Choroid plexus epithelial cell (primary cell): Measurements from ENCODE around the gene MAPK7.

ENCODE experiments used
- DNase-seq: peaks from one replicate; pipeline ENCODE4 v3.0.0-alpha.2; 2010; ENCODE audit warnings: low read depth
- H3K4me3 ChIP-seq: 2 replicates; pipeline ENCODE4 v1.5.1; 2011; ENCODE audit warnings: low read depth, mild to moderate bottlenecking, control low read depth, low read length, moderate library complexity
- TF ChIP-seq, protein P1 (sequence below): conservative IDR thresholded peaks from 2 replicates; pipeline ENCODE4 v1.5.1; 2011; ENCODE audit warnings: low read depth, mild to moderate bottlenecking, control low read depth, inconsistent platforms, low read length, moderate library complexity

The MAPK7 gene

DNA sequence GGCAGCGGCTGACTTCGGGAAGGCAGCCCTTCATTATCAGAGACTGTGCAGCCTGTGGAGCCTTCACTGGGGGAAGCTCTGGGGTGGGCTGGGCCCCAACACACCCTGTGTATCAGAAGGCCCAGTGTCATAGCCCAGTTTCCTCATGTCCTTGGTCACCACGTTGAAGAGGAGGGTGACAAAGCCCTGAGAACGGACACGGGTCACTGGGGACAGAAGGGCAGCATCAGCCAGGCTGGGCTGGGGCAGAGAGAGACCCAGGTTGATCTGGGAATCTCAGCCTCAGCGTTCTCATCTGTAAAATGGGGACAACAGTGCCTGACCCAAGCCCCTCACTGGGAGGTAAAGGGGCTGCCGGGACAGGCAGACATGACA, 35.1 kb upstream of the MAPK7 start:
- no peak for DNase-seq
- TF ChIP-seq, protein P1, sequence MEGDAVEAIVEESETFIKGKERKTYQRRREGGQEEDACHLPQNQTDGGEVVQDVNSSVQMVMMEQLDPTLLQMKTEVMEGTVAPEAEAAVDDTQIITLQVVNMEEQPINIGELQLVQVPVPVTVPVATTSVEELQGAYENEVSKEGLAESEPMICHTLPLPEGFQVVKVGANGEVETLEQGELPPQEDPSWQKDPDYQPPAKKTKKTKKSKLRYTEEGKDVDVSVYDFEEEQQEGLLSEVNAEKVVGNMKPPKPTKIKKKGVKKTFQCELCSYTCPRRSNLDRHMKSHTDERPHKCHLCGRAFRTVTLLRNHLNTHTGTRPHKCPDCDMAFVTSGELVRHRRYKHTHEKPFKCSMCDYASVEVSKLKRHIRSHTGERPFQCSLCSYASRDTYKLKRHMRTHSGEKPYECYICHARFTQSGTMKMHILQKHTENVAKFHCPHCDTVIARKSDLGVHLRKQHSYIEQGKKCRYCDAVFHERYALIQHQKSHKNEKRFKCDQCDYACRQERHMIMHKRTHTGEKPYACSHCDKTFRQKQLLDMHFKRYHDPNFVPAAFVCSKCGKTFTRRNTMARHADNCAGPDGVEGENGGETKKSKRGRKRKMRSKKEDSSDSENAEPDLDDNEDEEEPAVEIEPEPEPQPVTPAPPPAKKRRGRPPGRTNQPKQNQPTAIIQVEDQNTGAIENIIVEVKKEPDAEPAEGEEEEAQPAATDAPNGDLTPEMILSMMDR: no peak

DNA sequence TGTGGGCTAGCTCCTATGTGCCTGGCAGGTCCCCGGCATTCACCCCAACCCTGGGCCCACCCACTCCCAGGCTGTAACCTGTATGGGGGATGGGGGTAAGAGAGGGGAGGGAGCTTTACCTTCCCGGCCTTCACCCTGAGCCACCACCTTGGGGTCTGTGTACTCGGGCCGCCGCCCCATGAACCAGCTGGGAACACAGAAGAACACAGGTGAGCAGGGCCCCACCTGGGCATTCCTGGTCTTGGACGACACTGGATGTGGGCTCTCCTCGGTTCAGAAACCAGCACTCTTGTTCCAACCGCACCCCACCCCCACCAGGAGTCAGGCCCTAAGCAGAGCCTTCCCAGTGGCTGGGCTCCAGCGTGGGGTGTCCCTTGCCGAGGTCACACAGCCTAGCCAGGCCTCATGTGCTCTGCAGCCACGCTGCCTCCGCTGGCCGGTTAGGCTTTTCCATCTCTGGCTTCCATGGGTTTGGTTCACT, 34.6 kb upstream of the MAPK7 start:
- DNase-seq: no peak
- no peak overlapping the region for H3K4me3 ChIP-seq
- TF ChIP-seq, protein P1: peak; percentile 5

More for the DNA sequence above, 35.1 kb upstream of the MAPK7 start:
- no peak overlapping the region for H3K4me3 ChIP-seq

DNA sequence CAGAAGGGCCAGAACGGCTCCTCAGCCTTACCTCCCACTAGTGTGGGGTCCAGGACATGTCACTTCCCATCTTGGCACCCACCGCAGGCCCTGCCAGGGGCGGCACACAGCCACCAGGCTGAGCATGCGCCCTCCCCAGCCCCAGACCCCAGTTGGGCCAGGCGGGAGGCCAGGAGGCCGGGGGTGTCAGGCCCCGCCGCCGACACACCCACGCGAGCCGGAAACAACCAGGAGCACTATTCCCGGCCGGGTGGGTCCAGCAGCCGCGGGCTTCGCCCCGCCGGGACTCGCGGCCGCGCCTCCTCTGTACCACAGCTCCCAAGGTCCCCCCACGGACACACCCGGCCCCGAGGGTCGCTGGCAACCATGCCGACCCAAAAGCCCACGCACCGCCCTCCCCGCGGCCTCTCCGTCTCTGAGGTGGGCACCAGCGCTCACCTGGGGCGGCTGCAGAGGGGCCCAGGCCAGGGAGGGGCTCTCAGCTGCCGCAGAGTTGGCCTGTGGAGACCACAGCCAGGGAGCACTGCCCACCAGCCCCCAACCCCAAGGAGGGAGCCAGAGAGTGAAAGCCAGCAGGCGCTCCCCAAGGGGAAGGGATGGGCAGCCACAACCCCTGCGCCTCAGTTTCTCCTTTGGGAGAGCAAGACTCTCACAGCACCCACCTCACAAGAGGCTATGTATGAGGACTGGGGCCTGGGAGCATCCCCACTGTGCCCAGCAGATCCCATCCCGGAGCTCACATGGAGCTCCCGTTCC, 33.8 kb upstream of the MAPK7 start:
- no peak overlapping the region for H3K4me3 ChIP-seq
- no peak for DNase-seq

DNA sequence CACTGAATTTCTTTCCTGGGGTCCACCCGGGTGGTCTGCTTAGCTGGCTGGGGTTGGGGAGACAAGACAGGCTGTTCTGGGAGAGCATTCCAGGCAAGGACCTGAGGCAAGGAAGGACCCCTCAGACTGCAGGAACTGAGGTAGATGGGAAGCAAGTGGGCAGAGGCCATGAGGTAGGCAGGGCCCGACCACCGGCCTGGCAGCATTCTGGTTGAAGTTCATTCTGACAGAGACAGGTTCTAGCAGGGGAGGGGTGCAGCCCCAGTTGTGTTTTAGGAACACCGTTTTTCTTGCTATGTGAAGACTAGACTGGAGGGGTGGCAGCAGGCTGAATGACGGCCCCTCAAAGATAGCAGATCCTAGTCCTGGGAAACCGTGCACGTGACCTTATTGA, 33.2 kb upstream of the MAPK7 start:
- TF ChIP-seq, protein P1: no peak
- H3K4me3 ChIP-seq: no peak overlapping the region
- no peak for DNase-seq

More for the DNA sequence above, 33.8 kb upstream of the MAPK7 start:
- TF ChIP-seq, protein P1: no peak

DNA sequence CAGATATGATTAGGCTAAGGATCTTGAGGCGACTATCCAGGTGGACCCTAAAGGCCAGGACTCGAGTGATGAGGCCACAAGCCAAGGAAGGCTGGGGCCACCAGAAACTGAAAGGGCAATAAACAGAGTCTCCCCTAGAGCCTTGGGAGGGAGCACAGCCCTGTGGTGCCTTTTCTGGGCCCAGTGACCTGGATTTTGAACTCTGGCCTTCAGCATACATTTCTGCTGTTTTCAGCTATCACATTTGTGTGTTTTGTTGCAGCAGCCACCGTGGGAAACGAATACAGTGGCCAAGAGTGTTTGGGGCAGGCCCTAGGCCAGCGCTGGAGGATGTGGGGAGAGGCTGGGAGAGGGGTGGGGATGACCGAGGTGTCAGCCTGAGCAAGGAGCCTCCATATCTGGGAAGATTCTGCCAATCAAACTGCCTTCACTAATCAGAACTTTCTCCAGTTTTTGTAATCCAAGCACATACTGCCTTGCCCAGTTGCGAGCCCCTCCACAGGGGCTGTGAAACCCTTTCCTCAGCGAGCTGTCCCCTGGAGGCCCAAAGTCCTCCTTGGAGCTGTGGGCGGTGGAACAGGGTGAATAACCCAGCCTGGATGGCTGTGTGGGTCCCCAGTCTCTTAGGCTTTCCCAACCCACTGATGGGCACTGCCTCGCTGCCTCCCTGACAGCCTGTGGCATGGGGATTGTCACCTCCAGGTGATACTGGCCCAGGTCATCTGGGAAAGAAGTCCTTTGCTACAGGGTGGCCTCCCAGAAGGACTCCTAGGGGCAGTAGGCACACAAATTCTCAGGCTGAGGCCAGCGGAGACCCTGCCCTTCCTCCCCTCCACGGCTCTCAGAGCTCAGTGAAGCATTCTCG, 32.6 kb upstream of the MAPK7 start:
- TF ChIP-seq, protein P1: no peak
- DNase-seq: no peak
- no peak overlapping the region for H3K4me3 ChIP-seq

DNA sequence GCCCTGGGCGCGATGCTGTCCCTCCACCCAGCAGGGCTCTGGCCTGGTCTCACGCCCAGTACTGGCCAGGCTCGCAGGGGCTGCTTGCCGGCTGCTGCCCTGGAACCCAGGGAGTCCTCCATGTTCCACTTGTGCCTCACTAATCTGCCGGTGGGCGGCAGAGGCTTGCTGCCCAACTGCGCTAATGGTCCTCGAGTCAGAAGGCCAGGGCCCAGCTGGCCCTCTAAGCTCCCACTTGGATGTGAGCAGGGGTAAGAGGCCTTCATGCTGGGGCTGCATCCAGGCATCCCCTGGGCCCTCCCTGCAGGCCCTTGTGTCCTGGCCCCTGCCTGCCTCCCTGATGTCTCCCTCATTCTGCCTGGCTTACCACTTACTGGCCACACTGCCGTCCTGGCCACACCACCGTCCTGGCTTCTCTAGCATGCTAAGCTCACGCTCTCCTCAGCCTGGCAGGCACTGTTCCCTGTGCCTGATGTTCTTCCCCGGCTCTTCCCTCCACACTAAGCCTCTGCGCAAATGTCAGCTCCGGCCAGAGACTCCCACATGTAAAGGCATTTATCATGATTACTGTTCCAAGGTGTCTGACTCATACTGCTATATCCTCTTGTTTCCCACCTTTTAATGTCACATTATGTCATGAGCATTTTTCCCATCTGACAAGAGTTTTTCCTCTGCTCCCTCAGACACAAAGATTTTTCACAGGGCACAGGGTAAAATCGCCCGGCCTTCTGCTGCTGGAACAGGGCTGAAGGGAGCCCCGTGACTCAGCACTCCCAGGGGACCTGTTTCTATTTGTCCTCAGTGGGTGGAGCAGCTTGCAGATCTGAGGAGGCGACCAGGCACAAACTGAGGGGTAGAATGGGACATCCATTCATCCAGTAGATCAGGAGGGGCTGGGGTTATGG, 31.7 kb upstream of the MAPK7 start:
- no peak overlapping the region for H3K4me3 ChIP-seq
- TF ChIP-seq, protein P1: no peak
- DNase-seq: peak; percentile 68
